Testis (tissue), 2 donors: Measurements from ENCODE around the gene SPPL2B.
"Not testable (repeated sequence)": the region's sequence is repeated elsewhere in the genome, so short reads cannot be mapped to it uniquely, and the experiment has no call there.

Experiments used
- CTCF ChIP-seq, 3 experiments: fragments of 450-650 bp in 2 of 3; fragments of 200-600 bp in 1 of 3; sonication (generic) in 1 of 3; IDR thresholded peaks; one replicate each; pipeline ENCODE4 v1.5.1; 2016 to 2019; ENCODE audit warnings: antibody characterized with exemption in 3 of 3, mild to moderate bottlenecking in 2 of 3, moderate library complexity in 1 of 3
- POLR2A ChIP-seq: fragments of 450-650 bp; IDR thresholded peaks from one replicate; pipeline ENCODE4 v1.6.1; 2017; ENCODE audit warnings: antibody characterized with exemption, mild to moderate bottlenecking, moderate library complexity

DNA sequence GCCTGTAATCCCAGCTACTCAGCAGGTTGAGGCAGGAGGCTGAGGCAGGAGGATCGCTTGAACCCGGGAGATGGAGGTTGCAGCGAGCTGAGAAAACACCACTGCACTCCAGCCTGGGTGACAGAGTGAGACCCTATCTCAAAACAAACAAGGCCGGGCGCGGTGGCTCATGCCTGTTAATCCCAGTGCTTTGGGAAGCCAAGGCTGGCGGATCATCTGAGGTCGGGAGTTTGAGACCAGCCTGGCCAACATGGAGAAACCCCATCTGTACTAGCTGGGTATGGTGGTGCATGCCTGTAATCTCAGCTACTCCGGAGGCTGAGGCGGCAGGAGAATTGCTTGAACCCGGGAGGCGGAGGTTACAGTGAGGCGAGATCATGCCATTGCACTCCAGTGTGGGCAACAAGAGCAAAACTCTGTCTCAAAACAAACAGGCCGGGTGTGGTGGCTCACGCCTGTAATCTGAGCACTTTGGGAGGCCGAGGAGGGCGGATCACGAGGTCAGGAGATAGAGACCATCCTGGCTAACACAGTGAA, 66.9 kb downstream of the SPPL2B start:
- not testable (repeated sequence) for TF ChIP-seq CTCF (IDR thresholded peaks at IDR 0.05); POLR2A
